ENCODE data around the gene ATF2. TPM values are rescaled to one million over a fixed set of nuclear protein-coding genes. Genes with fewer than 3 reads are reported as not detected.

ATF2 gene
- total and polyA plus RNA-seq, 11 donors: 11.2 to 41.5 (median 24.8) TPM

- H3K36me3 ChIP-seq: peaks cover 0 to 17% (median 3%) of the 10 kb centered on the region in 9 donors
- ATAC-seq (no peak), DNase-seq (no peak)
- H3K27me3 ChIP-seq: no peaks in the 10 kb centered on the region
- H3K4me1 ChIP-seq: peaks cover 0 to 59% (median 23%) of the 10 kb centered on the region in 12 donors
- no peak overlapping the region for H3K4me3 ChIP-seq
- no peaks in the 10 kb centered on the region for H3K9me3 ChIP-seq
- H3K27ac ChIP-seq: no peak overlapping the region
- intact Hi-C loops (cut with DNase I): no loop called here
- TF ChIP-seq POLR2A (IDR thresholded peaks at IDR 0.05): no peak
- no peak for TF ChIP-seq CTCF (IDR thresholded peaks at IDR 0.05)
These were observed 13.3 kb downstream of the ATF2 start for GRCh38 chr2:175154661-175155082.

- Histone ChIP-seq H3K36me3 (peaks cover 0 to 21% (median 3%) of the 10 kb centered on the region in 9 donors), H3K27me3 (no peaks in the 10 kb centered on the region), H3K4me3 (no peak overlapping the region), H3K27ac (no peak overlapping the region), H3K9me3 (no peaks in the 10 kb centered on the region), H3K4me1 (peaks cover 0 to 62% (median 31%) of the 10 kb centered on the region in 12 donors)
- WGBS, 4 donors: 82 to 90% (median 89%) methylated on average over 2 of the region's 2 CpGs
- no peak for TF ChIP-seq CTCF (IDR thresholded peaks at IDR 0.05)
- intact Hi-C loops (cut with DNase I): no loop called here
- DNase-seq: no peak
- no peak for ATAC-seq
These were observed 15.8 kb downstream of the ATF2 start for GRCh38 chr2:175152242-175152641.

- Histone ChIP-seq H3K4me1 (peaks cover 0 to 62% (median 31%) of the 10 kb centered on the region in 12 donors), H3K4me3 (no peak overlapping the region)
- WGBS, 4 donors: 78 to 87% (median 84%) methylated on average over 1 of the region's 1 CpG
These were observed 16.2 kb downstream of the ATF2 start for GRCh38 chr2:175151791-175152190.

GRCh38 chr2:175147186-175147585 is 20.8 kb downstream of the ATF2 start:
- intact Hi-C loops (cut with DNase I): no loop called here

More at GRCh38 chr2:175151791-175152190, 16.2 kb downstream of the ATF2 start:
- no peak overlapping the region for H3K27ac ChIP-seq
- H3K27me3 ChIP-seq: no peaks in the 10 kb centered on the region
- peaks cover 0 to 21% (median 3%) of the 10 kb centered on the region in 9 donors for H3K36me3 ChIP-seq
- no peak for ATAC-seq
- intact Hi-C loops (cut with DNase I): no loop called here
- no peak for TF ChIP-seq POLR2A (IDR thresholded peaks at IDR 0.05)
- no peak for TF ChIP-seq CTCF (IDR thresholded peaks at IDR 0.05)
- no peaks in the 10 kb centered on the region for H3K9me3 ChIP-seq
- no peak for DNase-seq

More at GRCh38 chr2:175147186-175147585, 20.8 kb downstream of the ATF2 start:
- Histone ChIP-seq H3K9me3 (no peaks in the 10 kb centered on the region), H3K4me1 (peaks cover 0 to 44% (median 22%) of the 10 kb centered on the region in 12 donors), H3K27me3 (no peaks in the 10 kb centered on the region), H3K4me3 (no peak overlapping the region), H3K27ac (no peak overlapping the region), H3K36me3 (peaks cover 0 to 43% (median 3%) of the 10 kb centered on the region in 9 donors)
- TF ChIP-seq POLR2A (IDR thresholded peaks at IDR 0.05) (no peak), CTCF (IDR thresholded peaks at IDR 0.05) (no peak)
- no peak for DNase-seq
- no peak for ATAC-seq
- 73 to 82% (median 79%) methylated on average over 4 of the region's 4 CpGs for WGBS, 4 donors

Data from heart left ventricle (tissue), 16 donors.